ENCODE data around the gene FAM107A. TPM values are rescaled to one million over a fixed set of nuclear protein-coding genes. Genes with fewer than 3 reads are reported as not detected.

FAM107A gene
- total RNA-seq, 4 donors from 2014 or later, result 35.7 to 107 (median 92.7) TPM

GRCh38 chr3:58623478-58623877 is 46.3 kb upstream of the FAM107A start:
- no peak overlapping the region for H3K4me3 ChIP-seq
- peaks cover 0 to 4% (median 0%) of the 10 kb centered on the region in 4 donors for H3K27me3 ChIP-seq
- TF ChIP-seq POLR2AphosphoS5 (IDR thresholded peaks at IDR 0.05), result no peak
- TF ChIP-seq EP300 (IDR thresholded peaks at IDR 0.05), result no peak
- no peak for TF ChIP-seq POLR2A (IDR thresholded peaks at IDR 0.05; ENCODE audit: low read depth)
- no peak for TF ChIP-seq CTCF (IDR thresholded peaks at IDR 0.05)
- no peaks in the 10 kb centered on the region for H3K9me3 ChIP-seq
- WGBS, result 92% methylated on average over 7 of the region's 8 CpGs
- DNase-seq (ENCODE audit: extremely low spot score), result no peak
- intact Hi-C loops (cut with DNase I), result no loop called here
- no peaks in the 10 kb centered on the region for H3K36me3 ChIP-seq
- H3K27ac ChIP-seq (replicated peaks in 1 of 4), result no peak overlapping the region
- peaks cover 18 to 29% (median 21%) of the 10 kb centered on the region in 4 donors for H3K4me1 ChIP-seq

GRCh38 chr3:58622892-58623291 is 45.7 kb upstream of the FAM107A start:
- no peak for DNase-seq (ENCODE audit: extremely low spot score)
- no peak for TF ChIP-seq POLR2AphosphoS5 (IDR thresholded peaks at IDR 0.05)
- TF ChIP-seq EP300 (IDR thresholded peaks at IDR 0.05), result no peak
- TF ChIP-seq POLR2A (IDR thresholded peaks at IDR 0.05; ENCODE audit: low read depth), result no peak
- no peak for TF ChIP-seq CTCF (IDR thresholded peaks at IDR 0.05)
- WGBS, result 83% methylated on average over 8 of the region's 8 CpGs
- peaks cover 0 to 4% (median 0%) of the 10 kb centered on the region in 4 donors for H3K27me3 ChIP-seq
- intact Hi-C loops (cut with DNase I), result no loop called here
- H3K4me1 ChIP-seq, result peaks cover 16 to 24% (median 21%) of the 10 kb centered on the region in 4 donors
- H3K9me3 ChIP-seq, result no peaks in the 10 kb centered on the region
- no peak overlapping the region for H3K27ac ChIP-seq (replicated peaks in 1 of 4)
- H3K36me3 ChIP-seq, result no peaks in the 10 kb centered on the region
- H3K4me3 ChIP-seq, result no peak overlapping the region

GRCh38 chr3:58622436-58622835 is 45.2 kb upstream of the FAM107A start:
- intact Hi-C loops (cut with DNase I), result no loop called here
- TF ChIP-seq POLR2A (IDR thresholded peaks at IDR 0.05; ENCODE audit: low read depth), result no peak
- no peak for TF ChIP-seq CTCF (IDR thresholded peaks at IDR 0.05)
- no peak for TF ChIP-seq EP300 (IDR thresholded peaks at IDR 0.05)
- Histone ChIP-seq H3K36me3 (no peaks in the 10 kb centered on the region), H3K4me1 (peaks cover 15 to 21% (median 20%) of the 10 kb centered on the region in 4 donors), H3K27ac (replicated peaks in 1 of 4) (no peak overlapping the region), H3K9me3 (no peaks in the 10 kb centered on the region), H3K4me3 (no peak overlapping the region), H3K27me3 (peaks cover 0 to 4% (median 0%) of the 10 kb centered on the region in 4 donors)
- WGBS, result 92% methylated on average over 4 of the region's 4 CpGs
- DNase-seq (ENCODE audit: extremely low spot score), result no peak

GRCh38 chr3:58621086-58621830 is 44.1 kb upstream of the FAM107A start:
- H3K4me1 ChIP-seq, result peaks cover 8 to 20% (median 14%) of the 10 kb centered on the region in 4 donors
- no peak overlapping the region for H3K27ac ChIP-seq (replicated peaks in 1 of 4)
- no peak overlapping the region for H3K4me3 ChIP-seq
- H3K36me3 ChIP-seq, result no peaks in the 10 kb centered on the region
- H3K27me3 ChIP-seq, result no peaks in the 10 kb centered on the region
- no peaks in the 10 kb centered on the region for H3K9me3 ChIP-seq
- DNase-seq (ENCODE audit: extremely low spot score), result no peak
- 92% methylated on average over 5 of the region's 6 CpGs for WGBS
- TF ChIP-seq POLR2A (IDR thresholded peaks at IDR 0.05; ENCODE audit: low read depth) (no peak), POLR2AphosphoS5 (IDR thresholded peaks at IDR 0.05) (no peak), CTCF (IDR thresholded peaks at IDR 0.05) (no peak), EP300 (IDR thresholded peaks at IDR 0.05) (no peak)
- intact Hi-C loops (cut with DNase I), result no loop called here

Measured in esophagus muscularis mucosa (tissue), 4 donors.